HT1080 (cell line): ENCODE data around the gene PLB1. TPM values are rescaled to one million over a fixed set of nuclear protein-coding genes. Genes with fewer than 3 reads are reported as not detected.
"Not testable (repeated sequence)": the region's sequence is repeated elsewhere in the genome, so short reads cannot be mapped to it uniquely, and the experiment has no call there.

Experiments used
- DNase-seq: peaks from one replicate; pipeline ENCODE4 v3.0.0-alpha.2; 2015; ENCODE audit warnings: low read depth
- total RNA-seq: library from RNA; depleted of rRNA; stranded (reverse); fragments of >200 nt; shearing (Covaris generic); gene quantifications from 2 replicates; pipeline ENCODE4 v1.2.3, GENCODE V29; 2014

Gene PLB1
- total RNA-seq, 1 experiment from 2014 or later: 1.8 TPM

DNA sequence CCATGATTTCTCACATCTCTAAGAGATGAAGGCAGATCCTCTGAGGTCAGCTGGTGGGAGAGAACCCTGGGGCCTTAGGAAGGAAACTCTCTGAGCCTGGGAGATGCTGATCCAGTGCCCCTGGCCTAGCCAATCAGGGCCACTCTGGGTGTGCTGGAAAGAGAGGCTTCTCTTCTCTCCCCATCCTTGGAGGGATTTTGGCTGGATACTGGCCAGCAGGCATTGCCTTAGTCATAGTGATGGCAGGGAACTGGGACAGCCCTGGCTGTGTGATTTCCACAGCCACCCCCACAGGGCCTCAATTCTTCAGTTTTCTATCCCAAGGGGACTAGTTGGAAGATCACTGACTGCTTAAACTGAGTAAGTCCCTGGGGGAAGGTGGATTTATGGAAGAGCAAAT, 26.6 kb upstream of the PLB1 start:
- DNase-seq: peak; percentile 24

DNA sequence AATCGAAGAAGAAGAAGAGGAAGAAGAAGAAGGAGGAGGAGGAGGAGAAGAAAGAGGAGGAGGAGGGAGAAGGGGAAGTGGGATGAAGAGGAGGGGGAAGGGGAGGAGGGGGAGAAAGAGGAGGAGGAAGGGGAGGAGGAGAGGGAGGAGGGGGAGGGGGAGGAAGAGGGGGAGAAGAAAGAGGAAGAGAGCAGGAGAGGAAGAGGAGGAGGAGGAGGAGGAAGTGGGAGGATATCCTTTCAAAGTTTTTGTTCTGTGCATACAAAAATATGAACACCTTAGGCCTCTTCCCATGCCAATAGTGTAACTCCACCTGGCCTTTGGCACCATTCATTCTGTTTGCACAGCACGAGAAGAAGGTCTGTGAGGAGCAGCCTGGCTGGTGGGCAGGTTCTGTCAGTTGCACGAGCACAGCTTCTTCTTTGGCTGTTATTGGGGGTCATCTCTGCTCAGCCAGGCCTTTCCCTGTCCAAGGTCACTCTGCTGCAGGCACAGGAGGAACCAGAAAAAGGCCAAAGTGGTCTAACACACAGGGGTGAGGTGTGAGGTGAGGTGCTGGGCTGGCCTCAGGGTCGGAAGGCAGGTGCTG, 25.8 kb upstream of the PLB1 start:
- DNase-seq: no peak

DNA sequence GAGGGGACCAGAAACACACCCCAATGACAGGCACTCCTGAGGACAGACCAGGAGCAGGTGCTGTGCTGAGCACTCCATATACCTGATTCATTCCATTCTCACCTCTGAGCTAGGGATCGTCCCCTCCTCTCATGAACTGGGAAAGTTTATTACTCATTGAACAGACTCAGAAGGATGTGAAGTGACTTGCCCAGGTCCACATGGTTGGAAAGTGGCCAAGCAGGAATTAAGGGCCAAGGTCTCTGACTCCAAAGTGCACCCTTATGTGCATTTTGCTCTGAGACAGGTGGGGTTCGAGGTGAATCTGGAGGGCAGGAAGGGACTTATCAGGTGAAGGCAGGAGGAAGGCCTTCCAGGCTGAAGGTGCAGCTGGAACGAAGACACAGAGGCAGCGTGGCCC, 25.1 kb upstream of the PLB1 start:
- DNase-seq: no peak

DNA sequence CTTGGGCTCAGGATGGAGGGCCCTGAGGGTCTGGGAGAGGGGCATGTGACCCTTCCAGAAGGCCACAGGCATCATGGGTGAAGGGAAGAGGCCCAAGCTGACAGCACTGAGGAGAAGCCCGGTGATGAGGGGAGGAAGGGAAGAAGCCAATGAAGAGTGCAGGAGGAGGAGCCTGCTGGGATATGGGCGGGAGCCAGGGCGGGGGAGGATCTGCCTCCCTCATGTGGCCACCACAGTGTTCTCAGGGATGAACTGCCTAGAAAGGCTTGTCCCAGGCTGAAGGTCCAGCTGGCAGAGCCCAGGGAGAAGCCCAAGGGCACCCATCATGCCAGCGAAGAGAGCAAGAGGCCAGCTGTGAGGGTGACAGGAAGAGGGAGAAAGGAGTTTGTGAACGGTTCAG, 24.6 kb upstream of the PLB1 start:
- DNase-seq: no peak

DNA sequence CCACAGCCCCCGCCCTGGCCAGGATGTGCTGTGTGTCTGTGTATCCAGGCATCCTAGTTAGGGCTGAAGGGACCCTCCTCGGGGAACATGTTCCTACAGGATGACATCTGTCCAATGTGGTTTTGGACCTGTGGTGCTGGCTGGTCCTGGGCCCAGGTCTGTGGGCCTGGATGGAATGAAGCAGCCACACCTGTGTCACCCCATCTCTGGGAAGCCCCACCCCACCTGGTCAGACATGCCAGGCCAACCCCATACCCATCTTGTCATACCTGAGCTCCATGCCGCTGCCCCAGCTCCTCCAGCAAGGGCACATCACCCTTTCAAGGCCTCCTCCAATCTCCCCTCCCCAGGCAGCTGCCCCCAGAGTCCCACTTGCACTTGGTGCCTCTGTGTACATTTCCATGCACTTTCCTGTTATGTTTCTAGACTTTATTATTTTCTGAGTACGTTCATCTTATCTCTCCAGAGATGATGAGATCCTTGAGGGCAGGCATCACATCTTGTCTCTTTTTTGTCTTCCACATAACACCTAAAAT, 24.1 kb upstream of the PLB1 start:
- no peak for DNase-seq

DNA sequence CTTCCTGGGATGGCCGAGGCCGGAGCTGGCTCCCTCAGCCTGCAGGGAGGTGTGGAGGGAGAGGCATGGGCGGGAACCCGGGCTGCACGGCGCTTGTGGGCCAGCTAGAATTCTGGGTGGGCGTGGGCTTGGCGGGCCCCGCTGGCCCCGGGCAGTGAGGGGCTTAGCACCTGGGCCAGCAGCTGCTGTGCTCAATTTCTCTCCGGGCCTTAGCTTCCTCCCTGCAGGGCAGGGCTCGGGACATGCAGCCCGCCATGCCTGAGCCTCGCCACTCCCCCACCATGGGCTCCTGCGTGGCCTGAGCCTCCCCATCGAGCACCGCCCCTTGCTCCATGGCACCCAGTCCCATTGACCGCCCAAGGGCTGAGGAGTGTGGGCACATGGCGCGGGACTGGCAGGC, 23.2 kb upstream of the PLB1 start:
- DNase-seq: not testable (repeated sequence)

DNA sequence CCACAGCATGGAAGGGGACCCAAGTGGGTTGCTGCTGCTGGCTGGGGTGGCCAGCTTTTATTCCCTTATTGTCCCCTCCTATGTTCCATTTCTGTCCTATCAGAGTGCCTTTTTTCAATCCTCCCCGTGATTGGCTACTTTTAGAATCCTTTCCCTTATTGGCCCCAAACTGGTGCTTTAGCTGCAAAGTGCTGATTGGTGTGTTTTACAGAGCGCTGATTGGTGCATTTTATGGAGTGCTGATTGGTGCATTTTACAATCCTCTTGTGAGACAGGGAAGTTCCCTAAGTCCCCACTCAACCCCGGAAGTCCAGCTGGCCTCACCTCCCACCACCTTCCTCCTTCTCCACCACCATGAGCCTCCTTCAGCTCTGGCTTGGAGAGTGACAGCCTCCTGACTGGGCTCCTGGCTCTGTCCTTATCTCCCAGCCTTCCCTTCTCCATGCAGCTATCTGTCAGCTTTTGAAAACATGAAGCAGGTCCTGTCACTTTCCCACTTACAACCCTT, 20.7 kb upstream of the PLB1 start:
- DNase-seq: peak; percentile 26

DNA sequence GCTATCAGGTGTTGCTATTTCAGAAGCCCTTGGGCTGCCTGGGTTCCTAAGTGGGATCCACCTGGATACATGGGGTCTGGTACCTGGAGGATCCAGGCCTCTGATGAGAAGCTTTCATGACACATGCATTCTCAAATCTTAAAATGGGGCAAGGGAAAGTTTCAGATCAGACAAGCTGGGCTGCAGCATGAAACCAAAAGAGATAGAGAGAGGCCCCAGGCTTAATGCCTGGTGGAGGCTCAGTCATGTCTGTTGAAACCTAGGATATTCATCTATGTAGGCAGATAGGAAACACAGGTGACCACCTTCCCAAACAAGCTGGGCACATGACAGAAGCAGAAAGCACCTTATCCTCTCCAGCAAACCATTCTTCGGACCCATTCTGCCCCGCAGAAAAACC, 18.8 kb upstream of the PLB1 start:
- no peak for DNase-seq

DNA sequence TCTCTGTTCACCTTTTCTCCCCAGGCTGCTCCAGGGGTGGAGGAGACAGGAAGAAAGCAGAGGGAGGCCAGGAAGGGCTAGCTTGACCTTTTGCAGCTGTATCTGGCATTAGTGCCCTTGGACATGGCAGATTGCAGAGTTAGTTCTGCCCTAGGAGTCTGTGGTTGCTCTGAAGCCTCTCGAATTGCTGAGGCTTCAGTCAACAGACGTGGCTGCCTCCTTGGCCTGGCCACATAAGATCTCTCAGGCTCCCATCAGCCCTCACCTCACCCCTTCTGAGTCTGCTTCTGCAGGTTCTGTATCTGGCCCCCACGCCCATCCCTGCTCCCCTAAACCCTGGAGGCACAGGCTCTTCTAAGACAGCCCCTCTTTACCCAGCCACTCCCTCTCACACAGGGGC, 18.2 kb upstream of the PLB1 start:
- DNase-seq: no peak

DNA sequence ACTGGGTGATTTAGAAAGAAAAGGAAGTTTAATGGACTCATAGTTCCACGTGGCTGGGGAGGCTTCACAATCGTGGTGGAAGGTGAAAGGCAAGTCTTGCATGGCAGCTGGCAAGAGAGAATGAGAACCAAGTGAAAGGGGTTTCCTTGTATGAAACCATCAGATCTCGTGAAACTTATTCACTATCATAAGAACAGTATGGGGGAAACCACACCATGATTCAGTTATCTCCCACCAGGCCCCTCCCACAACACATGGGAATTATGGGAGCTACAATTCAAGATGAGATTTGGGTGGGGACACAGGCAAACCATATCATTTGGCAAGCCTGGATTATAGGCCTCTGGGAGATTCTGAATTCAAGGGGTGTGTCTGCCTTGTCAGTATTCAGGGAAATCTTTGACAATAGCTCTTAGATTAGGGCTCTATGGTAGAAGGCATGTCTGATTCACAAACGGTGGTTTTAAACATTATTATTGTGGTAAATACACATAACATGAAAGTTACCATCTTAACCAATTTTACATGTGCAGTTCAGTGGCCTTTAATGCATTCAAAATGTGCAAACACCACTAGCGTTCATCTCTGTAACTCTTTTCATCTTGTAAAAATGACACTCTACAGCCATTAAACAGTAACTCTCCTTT, 15.3 kb upstream of the PLB1 start:
- no peak for DNase-seq

DNA sequence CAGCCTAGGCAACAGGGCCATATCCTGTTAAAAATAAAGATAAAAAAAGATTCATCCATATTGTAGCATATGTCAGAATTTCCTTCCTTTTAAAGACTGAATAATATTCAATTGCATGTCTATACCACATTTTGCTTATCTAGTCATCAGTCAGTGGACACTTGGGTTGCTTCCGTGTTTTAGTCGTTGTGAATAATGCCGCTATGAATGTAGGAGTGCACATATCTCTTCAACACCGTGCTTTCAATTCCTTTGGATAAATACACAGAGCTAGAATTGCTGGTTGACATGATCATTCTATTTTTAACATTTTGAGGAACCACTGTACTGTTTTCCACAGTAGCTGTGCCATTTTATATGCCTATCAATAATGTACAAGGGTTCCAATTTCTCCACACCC, 14.0 kb upstream of the PLB1 start:
- DNase-seq: no peak

DNA sequence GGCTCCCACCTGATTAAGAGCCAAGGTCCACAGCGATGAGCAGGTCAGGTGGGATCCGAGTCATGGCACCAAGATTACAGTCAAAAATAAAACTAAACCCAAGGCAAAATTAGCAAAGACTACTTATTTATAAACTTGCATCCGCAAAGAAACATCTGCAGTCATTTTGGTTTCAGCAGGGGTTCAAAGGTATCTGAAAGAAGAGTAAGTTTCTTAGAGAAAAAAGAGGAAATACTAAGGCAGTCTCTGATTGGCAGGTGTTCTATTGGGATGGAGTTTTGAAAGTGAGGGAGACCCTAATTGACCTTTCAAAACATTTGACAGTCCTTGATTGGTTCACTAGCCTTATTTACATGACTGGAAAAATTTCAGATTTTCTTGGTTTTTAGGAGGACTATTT, 11.0 kb upstream of the PLB1 start:
- no peak for DNase-seq

DNA sequence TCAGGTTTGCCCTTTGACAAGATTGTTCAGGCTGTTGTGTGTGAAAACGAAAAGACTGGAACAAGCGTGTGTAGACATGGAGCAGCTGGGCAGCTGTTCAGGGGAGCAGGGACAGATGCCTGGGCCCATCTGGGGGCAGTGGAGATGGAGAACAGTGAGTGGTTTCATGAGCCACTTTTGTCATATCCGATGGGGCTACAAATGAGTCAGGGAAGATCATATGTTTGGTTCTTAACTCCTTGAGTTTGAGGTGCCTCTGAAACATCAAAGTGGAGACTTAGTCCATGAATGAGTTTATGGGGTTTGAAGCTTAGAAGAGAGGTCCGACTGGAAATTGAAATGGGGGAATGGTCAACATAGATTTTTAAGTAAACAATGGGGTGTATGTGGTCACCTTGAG, 9.3 kb upstream of the PLB1 start:
- DNase-seq: no peak

DNA sequence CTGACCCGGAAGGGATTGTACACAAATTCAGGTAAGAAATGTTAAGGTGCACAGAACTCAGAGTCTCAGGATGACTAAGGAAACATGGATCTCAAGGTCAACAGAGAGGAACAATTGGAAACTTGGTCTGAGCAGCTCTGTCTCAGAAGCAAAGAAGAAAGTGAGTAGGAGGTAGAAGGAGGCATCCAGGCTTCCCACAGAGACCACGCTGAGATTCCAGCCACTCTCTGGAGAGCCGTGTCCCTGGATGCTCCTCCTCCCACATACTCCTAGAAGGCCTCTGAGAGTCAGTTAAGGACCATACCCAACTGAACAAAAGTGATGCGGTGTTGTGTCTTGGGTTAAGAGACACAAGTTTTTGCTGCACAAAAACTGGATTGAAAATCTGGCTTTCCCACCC, 8.6 kb upstream of the PLB1 start:
- DNase-seq: no peak

DNA sequence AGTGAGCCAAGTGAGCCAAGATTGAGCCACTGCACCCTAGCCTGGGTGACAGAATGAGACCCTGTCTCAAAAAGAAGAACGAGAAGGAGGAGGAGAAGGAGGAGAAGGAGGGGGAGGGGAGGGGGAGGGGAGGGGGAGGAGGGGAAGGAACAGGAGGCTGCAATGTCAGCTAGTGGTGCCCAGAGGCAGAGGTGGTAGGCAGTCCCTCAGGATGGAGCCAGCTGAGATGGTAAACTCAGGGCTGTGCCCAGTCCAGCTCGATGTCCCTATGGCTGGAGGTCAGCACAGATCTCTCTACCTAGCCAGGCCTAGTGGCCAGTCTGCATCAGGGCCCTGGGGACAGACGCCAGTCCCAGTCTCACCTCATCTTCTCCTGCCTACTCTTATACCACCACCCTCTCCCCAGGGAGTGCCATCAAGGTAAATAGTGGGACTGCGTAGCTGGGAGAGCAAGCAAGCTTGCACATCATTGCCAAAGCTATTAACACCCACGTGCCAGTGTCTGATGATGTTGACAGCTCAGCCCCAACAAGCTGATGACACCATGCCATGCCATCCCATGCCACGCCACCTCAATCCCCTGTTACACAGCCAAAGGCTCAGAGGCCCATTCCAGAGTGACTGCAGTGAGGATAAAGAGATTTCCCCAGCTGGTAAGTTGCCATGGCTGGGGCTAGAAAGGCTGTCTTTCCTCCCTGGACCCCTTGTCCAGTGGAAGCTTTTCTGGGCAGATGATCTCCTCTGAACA, 7.6 kb upstream of the PLB1 start:
- DNase-seq: no peak

DNA sequence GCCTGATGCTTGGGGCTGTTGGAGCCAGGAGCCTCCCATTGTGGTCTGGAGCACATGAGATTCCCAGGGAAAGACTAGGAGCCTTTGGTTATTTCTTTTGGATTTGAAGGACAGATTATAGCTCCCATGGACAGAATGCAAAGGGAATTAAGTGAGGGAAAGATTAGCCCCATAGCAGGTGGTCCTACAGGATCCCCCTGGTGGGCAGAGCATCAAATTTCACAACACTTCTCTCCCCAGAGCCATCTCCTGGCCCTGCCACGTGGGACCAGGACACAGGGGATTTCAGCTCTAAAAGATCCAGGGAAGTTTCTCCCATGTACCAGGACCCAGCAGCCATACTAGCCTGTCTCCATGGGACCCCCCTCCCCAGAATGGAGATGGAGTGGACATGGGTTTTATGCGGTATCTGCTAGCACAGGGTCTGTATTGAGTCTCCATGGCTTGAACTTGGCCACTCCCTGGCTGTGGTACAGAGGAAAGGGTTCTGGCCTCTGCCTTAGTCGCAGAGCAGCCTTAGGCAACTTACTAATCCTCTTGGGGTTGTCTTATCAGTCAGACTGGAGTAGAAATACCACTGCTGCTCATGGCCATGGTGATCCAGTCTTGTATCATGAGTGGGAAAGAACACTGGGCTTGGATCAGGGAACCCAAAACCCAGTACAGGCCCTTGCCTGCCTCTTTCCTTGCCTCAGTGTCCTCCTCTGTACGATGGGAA, 6.8 kb upstream of the PLB1 start:
- no peak for DNase-seq

DNA sequence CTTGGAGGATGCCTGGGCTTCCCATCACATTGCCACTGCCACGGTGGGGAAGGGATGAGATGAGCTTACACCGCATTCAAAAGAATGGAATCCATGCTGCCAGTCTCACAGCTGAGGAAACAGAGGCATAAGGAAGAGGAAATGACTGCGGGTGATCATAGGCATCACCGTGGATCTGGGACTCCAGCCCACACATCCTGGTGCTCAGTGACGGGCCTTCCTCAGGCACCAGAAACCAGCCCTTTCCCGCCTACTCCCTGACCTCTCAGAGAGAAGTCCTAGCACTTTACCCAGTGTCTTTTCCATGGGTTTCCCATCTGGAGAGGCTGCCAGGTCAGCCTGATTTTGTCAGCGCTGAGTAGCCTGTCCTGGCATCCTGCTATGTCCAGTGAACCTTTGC, 5.3 kb upstream of the PLB1 start:
- DNase-seq: no peak

DNA sequence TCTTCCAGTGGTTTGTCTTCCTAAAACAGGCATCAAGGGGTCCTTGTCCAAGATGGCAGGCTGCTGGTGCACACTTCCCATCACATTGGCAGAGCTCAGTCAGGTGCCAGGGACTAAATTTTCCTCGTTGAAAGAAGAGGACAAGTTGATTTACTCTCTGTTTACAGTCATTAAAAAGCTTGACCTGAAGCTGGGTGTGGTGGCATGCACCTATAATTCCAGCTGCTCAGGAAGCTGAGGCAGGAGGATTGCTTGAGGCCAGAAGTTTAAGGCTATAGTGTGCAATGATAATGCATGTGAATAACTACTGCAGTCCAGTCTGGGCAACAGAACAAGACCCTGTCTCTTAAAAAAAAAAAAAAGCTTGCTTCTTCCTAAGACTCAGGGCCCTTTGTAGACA, 3.6 kb upstream of the PLB1 start:
- DNase-seq: no peak

DNA sequence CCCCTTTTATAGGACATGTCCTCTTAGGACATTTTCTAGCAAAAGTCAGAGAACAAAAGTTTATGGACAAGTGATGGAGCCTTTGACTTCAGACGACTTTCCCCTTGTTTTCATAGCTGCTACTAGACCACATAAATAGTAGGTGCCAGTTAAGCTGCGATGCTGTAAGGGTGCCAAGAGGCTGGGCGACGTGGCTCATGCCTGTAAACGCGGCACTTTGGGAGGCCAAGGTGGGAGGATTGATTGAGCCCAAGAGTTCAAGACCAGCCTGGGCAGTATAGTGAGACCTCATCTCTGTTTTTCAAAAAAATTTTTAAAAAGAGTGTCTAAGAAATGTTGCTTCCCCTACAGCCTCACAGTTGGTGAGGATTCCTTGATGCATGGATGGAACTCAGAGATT, 2.2 kb upstream of the PLB1 start:
- no peak for DNase-seq

DNA sequence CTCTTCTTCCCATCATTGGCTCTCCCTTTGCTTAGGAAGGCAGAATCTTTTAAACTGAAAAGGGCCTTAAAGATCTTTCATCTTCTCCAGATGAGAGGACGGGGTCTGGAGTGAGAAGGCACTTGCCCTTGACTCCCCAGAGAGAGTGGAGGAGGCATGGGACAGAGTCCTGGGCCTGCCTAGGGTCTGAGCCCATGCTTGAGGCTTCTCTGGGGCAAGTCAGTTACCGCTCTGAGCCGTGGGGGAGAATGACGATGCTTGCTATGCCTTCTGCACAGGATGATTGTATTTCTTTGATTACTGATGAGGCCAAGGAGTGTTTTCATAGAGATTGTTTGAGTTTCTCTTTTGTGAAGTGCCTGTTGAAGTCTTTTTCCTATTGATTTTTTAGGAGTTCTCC, 921 bp downstream of the PLB1 start:
- DNase-seq: no peak

DNA sequence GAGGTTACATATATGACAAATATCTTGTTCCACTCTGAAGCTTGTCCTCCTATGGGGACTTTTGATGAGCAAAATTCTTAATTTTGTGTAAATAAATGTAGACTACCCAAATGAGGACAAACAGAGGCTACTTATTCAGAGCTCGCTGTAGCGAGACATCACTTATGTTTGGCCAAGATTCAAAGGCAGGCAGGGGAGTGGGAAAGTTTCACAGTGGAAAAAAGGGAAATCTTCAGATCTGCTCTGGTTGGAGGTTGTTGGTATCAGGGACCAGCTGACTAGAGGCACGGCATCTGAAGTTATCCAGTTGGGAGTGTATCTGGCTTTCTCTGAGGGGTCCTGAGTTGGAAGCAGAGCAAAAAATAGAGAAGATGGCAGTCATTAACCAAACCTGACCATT, 1.3 kb downstream of the PLB1 start:
- DNase-seq: no peak

DNA sequence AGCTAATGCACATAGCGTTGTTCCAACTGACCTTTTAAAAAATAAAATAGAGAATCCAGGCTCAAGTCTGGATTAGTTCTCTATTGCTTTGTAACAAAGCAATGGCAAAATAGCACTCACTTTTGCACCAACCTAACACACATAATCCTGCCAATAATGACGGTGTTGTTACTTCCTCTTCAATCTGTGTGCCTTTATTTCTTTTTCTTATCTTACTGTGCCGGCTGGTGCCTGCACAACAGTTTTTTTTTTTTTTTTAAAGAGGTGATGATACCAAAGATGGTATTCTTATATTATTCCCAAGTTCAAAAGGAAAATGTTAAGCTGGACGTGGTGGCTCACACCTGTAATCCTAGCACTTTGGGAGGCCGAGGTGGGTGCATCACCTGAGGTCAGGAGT, 3.4 kb downstream of the PLB1 start:
- DNase-seq: no peak
